A549 (cell line): Measurements from ENCODE around the gene NAA38. TPM values are rescaled to one million over a fixed set of nuclear protein-coding genes. Genes with fewer than 3 reads are reported as not detected.

Experiments
- ATAC-seq, 2 experiments: fragments of 200-7000 bp in 1 of 2; fragments of >200 bp in 1 of 2; cut with Nextera tagmentation in 1 of 2; cut with Tn5 transposase in 1 of 2; 3 replicates each; pipeline versions ENCODE4 v1.8.0 to v1.9.1; 2018 to 2020; ENCODE audit warnings: mild to moderate bottlenecking in 1 of 2, moderate library complexity in 1 of 2
- CTCF ChIA-PET: fragments of 300-600 bp; sonication (Branson Sonifier 250); formaldehyde crosslinking; extraction: SDS; loops from one replicate; lab custom pipeline; 2021; ENCODE audit warnings: antibody characterized with exemption, inconsistent platforms; lab: Yijun Ruan, JAX
- POLR2A ChIA-PET: fragments of 350-600 bp; formaldehyde crosslinking; extraction: SDS; loops from one replicate; lab custom pipeline; 2021; ENCODE audit warnings: antibody characterized with exemption, inconsistent platforms; lab: Yijun Ruan, JAX
- DNase-seq, 2 experiments: peaks; one replicate each; pipeline versions ENCODE4 v3.0.0 to v3.0.0-alpha.2; 2011 to 2016; ENCODE audit warnings: low read depth in 1 of 2, low spot score in 1 of 2
- FAIRE-seq: peaks from 2 replicates; lab custom pipeline; 2011; peaks lifted over from hg19 to GRCh38; lab: Jason Lieb, UNC
- H3K27ac ChIP-seq, 2 experiments: fragments of >200 bp; sonication (Bioruptor Twin); formaldehyde crosslinking; 3 replicates each; pipeline ENCODE4 v1.5.1; 2016 to 2017
- H3K4me1 ChIP-seq: fragments of >200 bp; sonication (Bioruptor Twin); formaldehyde crosslinking; 3 replicates; pipeline ENCODE4 v1.6.1; 2016
- H3K4me2 ChIP-seq: fragments of >200 bp; sonication (Bioruptor Twin); formaldehyde crosslinking; 3 replicates; pipeline ENCODE4 v1.6.1; 2016
- H3K4me3 ChIP-seq: fragments of >200 bp; sonication (Bioruptor Twin); formaldehyde crosslinking; 3 replicates; pipeline ENCODE4 v1.5.1; 2016
- H3K9me3 ChIP-seq: fragments of >200 bp; sonication (Bioruptor Twin); formaldehyde crosslinking; 3 replicates; pipeline ENCODE4 v1.6.1; 2016
- BCL3 ChIP-seq: fragments of >200 bp; sonication (Bioruptor Twin); formaldehyde crosslinking; IDR thresholded peaks from 3 replicates; pipeline ENCODE4 v1.6.1; 2016
- BHLHE40 ChIP-seq: IDR thresholded peaks from 2 replicates; pipeline ENCODE4 v1.6.1; 2012; ENCODE audit warnings: low read depth, low read length, inconsistent platforms
- EHF ChIP-seq: fragments of 250-450 bp; sonication (Bioruptor Pico); IDR thresholded peaks from 2 replicates; pipeline ENCODE4 v1.5.0; 2020; ENCODE audit warnings: mild to moderate bottlenecking
- EHMT2 ChIP-seq: fragments of 200-600 bp; sonication (generic); IDR thresholded peaks from 2 replicates; pipeline ENCODE4 v1.6.1; 2016; ENCODE audit warnings: antibody characterized with exemption, low read depth, mild to moderate bottlenecking, moderate library complexity
- ESRRA ChIP-seq: fragments of 150-350 bp; IDR thresholded peaks from 2 replicates; pipeline ENCODE4 v1.6.1; 2014; ENCODE audit warnings: mild to moderate bottlenecking, low read length, borderline replicate concordance
- FOXS1 ChIP-seq: fragments of 250-450 bp; sonication (Bioruptor Pico); IDR thresholded peaks from 2 replicates; pipeline ENCODE4 v1.5.0; 2020; ENCODE audit warnings: mild to moderate bottlenecking, moderate library complexity
- GATA3 ChIP-seq: IDR thresholded peaks from 2 replicates; pipeline ENCODE4 v1.6.1; 2012; ENCODE audit warnings: borderline replicate concordance
- HEYL ChIP-seq: fragments of 250-450 bp; sonication (Bioruptor Pico); IDR thresholded peaks from 2 replicates; pipeline ENCODE4 v1.8.0; 2021; ENCODE audit warnings: mild to moderate bottlenecking, moderate library complexity
- HOXB13 ChIP-seq: fragments of 250-450 bp; sonication (Bioruptor Pico); IDR thresholded peaks from 2 replicates; pipeline ENCODE4 v1.5.0; 2020; ENCODE audit warnings: low read depth, mild to moderate bottlenecking, moderate library complexity
- HOXB5 ChIP-seq: fragments of 250-450 bp; sonication (Bioruptor Pico); IDR thresholded peaks from 2 replicates; pipeline ENCODE4 v1.5.0; 2020; ENCODE audit warnings: mild to moderate bottlenecking, moderate library complexity
- MAFK ChIP-seq: fragments of 450-650 bp; IDR thresholded peaks from 2 replicates; pipeline ENCODE4 v1.6.1; 2014; ENCODE audit not compliant: partially characterized antibody
- MAZ ChIP-seq: fragments of 150-350 bp; IDR thresholded peaks from 2 replicates; pipeline ENCODE4 v1.6.1; 2014; ENCODE audit warnings: antibody characterized with exemption, low read depth, low read length, borderline replicate concordance
- NFE2L2 ChIP-seq: fragments of 150-350 bp; conservative IDR thresholded peaks from 2 replicates; pipeline ENCODE4 v1.6.1; 2014; ENCODE audit warnings: low read length
- NR3C1 ChIP-seq: fragments of >200 bp; sonication (Bioruptor Twin); formaldehyde crosslinking; IDR thresholded peaks from 3 replicates; pipeline ENCODE4 v1.6.1; 2017
- PHF8 ChIP-seq: fragments of 200-600 bp; sonication (generic); IDR thresholded peaks from 2 replicates; pipeline ENCODE4 v1.6.1; 2016; ENCODE audit warnings: low read depth, mild to moderate bottlenecking, antibody characterized with exemption, moderate library complexity, borderline replicate concordance
- POLR2A ChIP-seq: IDR thresholded peaks from 2 replicates; pipeline ENCODE4 v1.6.1; 2012; ENCODE audit warnings: mild to moderate bottlenecking, low read length
- RAD21 ChIP-seq, 2 experiments: fragments of >200 bp in 1 of 2; sonication (Bioruptor Twin) in 1 of 2; formaldehyde crosslinking in 1 of 2; IDR thresholded peaks in 1 of 2; conservative IDR thresholded peaks in 1 of 2; 2 replicates in 1 of 2; 3 replicates in 1 of 2; pipeline ENCODE4 v1.6.1; 2012 to 2018; ENCODE audit warnings: inconsistent platforms in 1 of 2
- RARB ChIP-seq: fragments of 250-450 bp; sonication (Bioruptor Pico); IDR thresholded peaks from 2 replicates; pipeline ENCODE4 v1.8.0; 2021; ENCODE audit warnings: mild to moderate bottlenecking, moderate library complexity
- SMC3 ChIP-seq: fragments of >200 bp; sonication (Bioruptor Twin); formaldehyde crosslinking; IDR thresholded peaks from 3 replicates; pipeline ENCODE4 v1.6.1; 2018; ENCODE audit warnings: inconsistent platforms
- TP53 ChIP-seq: fragments of 250-450 bp; sonication (Bioruptor Pico); IDR thresholded peaks from 2 replicates; pipeline ENCODE4 v1.5.0; 2021; ENCODE audit warnings: mild to moderate bottlenecking, moderate library complexity
- ZNF302 ChIP-seq: fragments of 250-450 bp; sonication (Bioruptor Pico); IDR thresholded peaks from 2 replicates; pipeline ENCODE4 v1.9.0; 2021; ENCODE audit warnings: inconsistent platforms, mild to moderate bottlenecking, moderate library complexity
- WGBS: methylation state at CpG from one replicate; pipeline ENCODE4 v1.1.6; 2017; ENCODE audit errors: missing lambda C conversion rate; 5-methylcytosine and 5-hydroxymethylcytosine counted together
- polyA plus RNA-seq, 4 experiments: library from polyadenylated mRNA; depleted of rRNA in 3 of 4; stranded (reverse); fragments of >200 nt; fragmentation: RNase III in 1 of 4; extraction: RNeasy Plus Mini Kit Qiagen cat#74134 plus additional on column Dnase treatment in 1 of 4; gene quantifications; 2 replicates in 3 of 4; 3 replicates in 1 of 4; pipeline ENCODE4 v1.2.3, GENCODE V29; 2011 to 2017
- TF ChIP-seq, protein P1 (sequence below): fragments of 250-450 bp; sonication (Bioruptor Pico); IDR thresholded peaks from 2 replicates; pipeline ENCODE4 v1.5.0; 2020; ENCODE audit warnings: low read depth, mild to moderate bottlenecking, moderate library complexity
- TF ChIP-seq, protein P2 (sequence below): fragments of 200-600 bp; sonication (generic); IDR thresholded peaks from 2 replicates; pipeline ENCODE4 v1.6.1; 2016; ENCODE audit warnings: antibody characterized with exemption, mild to moderate bottlenecking, moderate library complexity

The NAA38 gene
- polyA plus RNA-seq, 2 of the 4 experiments (the other 2 are of a cell fraction) = 102 to 287 TPM

DNA sequence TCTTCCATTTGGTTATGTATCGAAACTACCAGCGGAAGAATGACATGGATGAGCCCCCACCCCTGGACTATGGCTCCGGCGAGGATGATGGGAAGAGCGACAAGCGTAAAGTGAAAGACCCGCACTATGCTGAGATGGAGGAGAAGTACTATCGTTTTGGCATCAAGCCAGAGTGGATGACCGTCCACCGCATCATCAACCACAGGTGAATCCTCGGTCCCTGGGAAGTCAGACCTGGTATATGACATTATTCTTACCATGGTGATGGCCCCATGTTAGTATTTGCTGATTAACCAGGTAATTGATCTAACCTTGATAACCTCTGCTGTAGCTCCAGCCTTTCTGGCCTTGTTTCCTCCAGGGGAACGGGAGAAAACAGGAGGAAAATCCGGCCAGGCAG, 39.7 kb upstream of the NAA38 start:
- no peak for FAIRE-seq
- Histone ChIP-seq H3K4me1 (no peaks in the 10 kb centered on the region), H3K27ac (no peak overlapping the region), H3K4me3 (no peak overlapping the region), H3K9me3 (no peaks in the 10 kb centered on the region), H3K4me2 (no peak overlapping the region)
- WGBS = 83% methylated on average over 13 of the region's 13 CpGs
- no peak for DNase-seq
- no peak for ATAC-seq
- no peak for TF ChIP-seq EHMT2
- TF ChIP-seq BCL3 = no peak
- no peak for TF ChIP-seq ESRRA
- no peak for TF ChIP-seq NR3C1
- no peak for TF ChIP-seq HEYL (CRISPR knock-in tag)
- TF ChIP-seq ZNF302 (CRISPR knock-in tag) = no peak
- TF ChIP-seq NFE2L2 = no peak
- no peak for TF ChIP-seq HOXB5 (CRISPR knock-in tag)
- CTCF ChIA-PET = interaction anchor here (0.7 to 15.1 kb wide), 27 partner anchors 8 to 164 kb away, joined by 3 to 339 read pairs (median 5); partner anchors contain the start of genes CHD3, CNTROB and KDM6B
- POLR2A ChIA-PET = no interaction called here

DNA sequence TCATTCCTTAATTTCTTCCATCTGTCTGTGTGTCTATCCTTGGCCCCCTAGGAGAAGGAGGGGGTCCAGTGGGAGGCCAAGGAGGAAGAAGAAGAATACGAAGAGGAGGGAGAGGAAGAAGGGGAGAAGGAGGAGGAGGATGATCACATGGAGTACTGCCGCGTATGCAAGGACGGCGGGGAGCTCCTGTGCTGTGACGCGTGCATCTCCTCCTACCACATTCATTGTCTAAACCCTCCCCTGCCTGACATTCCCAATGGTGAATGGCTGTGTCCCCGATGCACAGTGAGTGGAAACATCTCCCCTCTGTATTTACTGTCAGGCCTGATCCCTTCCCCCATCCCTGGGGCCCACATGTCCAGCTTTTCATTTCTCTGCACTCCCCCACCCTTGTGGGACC, 37.5 kb upstream of the NAA38 start:
- WGBS = 91% methylated on average over 8 of the region's 8 CpGs
- Histone ChIP-seq H3K4me1 (peaks cover 2% of the 10 kb centered on the region), H3K4me2 (no peak overlapping the region), H3K9me3 (no peaks in the 10 kb centered on the region), H3K27ac (no peak overlapping the region), H3K4me3 (no peak overlapping the region)
- no peak for ATAC-seq
- ChIA-PET POLR2A (no interaction called here), CTCF (interaction anchor here (0.6 to 15.1 kb wide), 7 partner anchors 16 to 544 kb away, joined by 3 to 339 read pairs (median 6); partner anchors contain the start of gene NAA38)
- no peak for DNase-seq
- no peak for FAIRE-seq
- no peak for TF ChIP-seq NFE2L2
- TF ChIP-seq TP53 (CRISPR knock-in tag) = no peak
- no peak for TF ChIP-seq RARB (CRISPR knock-in tag)
- no peak for TF ChIP-seq BHLHE40
- TF ChIP-seq MAZ = no peak
- TF ChIP-seq EHF (CRISPR knock-in tag) = no peak
- no peak for TF ChIP-seq HOXB13
- TF ChIP-seq SMC3 = no peak
- TF ChIP-seq POLR2A = no peak
- TF ChIP-seq RAD21 (conservative IDR thresholded peaks at IDR 0.05 in 1 of 2, IDR thresholded peaks at IDR 0.05 in 1 of 2) = no peak
- TF ChIP-seq BCL3 = no peak
- TF ChIP-seq, protein P1, sequence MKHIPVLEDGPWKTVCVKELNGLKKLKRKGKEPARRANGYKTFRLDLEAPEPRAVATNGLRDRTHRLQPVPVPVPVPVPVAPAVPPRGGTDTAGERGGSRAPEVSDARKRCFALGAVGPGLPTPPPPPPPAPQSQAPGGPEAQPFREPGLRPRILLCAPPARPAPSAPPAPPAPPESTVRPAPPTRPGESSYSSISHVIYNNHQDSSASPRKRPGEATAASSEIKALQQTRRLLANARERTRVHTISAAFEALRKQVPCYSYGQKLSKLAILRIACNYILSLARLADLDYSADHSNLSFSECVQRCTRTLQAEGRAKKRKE (CRISPR knock-in tag) = no peak
- no peak for TF ChIP-seq GATA3
- TF ChIP-seq PHF8 = no peak
- no peak for TF ChIP-seq FOXS1 (CRISPR knock-in tag)
- no peak for TF ChIP-seq MAFK
- TF ChIP-seq, protein P2, sequence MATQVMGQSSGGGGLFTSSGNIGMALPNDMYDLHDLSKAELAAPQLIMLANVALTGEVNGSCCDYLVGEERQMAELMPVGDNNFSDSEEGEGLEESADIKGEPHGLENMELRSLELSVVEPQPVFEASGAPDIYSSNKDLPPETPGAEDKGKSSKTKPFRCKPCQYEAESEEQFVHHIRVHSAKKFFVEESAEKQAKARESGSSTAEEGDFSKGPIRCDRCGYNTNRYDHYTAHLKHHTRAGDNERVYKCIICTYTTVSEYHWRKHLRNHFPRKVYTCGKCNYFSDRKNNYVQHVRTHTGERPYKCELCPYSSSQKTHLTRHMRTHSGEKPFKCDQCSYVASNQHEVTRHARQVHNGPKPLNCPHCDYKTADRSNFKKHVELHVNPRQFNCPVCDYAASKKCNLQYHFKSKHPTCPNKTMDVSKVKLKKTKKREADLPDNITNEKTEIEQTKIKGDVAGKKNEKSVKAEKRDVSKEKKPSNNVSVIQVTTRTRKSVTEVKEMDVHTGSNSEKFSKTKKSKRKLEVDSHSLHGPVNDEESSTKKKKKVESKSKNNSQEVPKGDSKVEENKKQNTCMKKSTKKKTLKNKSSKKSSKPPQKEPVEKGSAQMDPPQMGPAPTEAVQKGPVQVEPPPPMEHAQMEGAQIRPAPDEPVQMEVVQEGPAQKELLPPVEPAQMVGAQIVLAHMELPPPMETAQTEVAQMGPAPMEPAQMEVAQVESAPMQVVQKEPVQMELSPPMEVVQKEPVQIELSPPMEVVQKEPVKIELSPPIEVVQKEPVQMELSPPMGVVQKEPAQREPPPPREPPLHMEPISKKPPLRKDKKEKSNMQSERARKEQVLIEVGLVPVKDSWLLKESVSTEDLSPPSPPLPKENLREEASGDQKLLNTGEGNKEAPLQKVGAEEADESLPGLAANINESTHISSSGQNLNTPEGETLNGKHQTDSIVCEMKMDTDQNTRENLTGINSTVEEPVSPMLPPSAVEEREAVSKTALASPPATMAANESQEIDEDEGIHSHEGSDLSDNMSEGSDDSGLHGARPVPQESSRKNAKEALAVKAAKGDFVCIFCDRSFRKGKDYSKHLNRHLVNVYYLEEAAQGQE = no peak
